GM23338 (cell line): ENCODE measurements around the gene RNU1-3. TPM values are rescaled to one million over a fixed set of nuclear protein-coding genes. Genes with fewer than 3 reads are reported as not detected.
A peak's percentile ranks its signal among the peaks of the same experiment; 100 is the strongest.

Experiments used
- ATAC-seq: fragments of 200-7000 bp; cut with Tn5 transposase; 3 replicates; pipeline ENCODE4 v1.9.1; 2020
- DNase-seq: peaks from one replicate; pipeline ENCODE4 v3.0.0-alpha.2; 2015; ENCODE audit warnings: low spot score
- H2AFZ ChIP-seq: fragments of 200-600 bp; sonication (generic); 2 replicates; pipeline ENCODE4 v1.8.0; 2016; ENCODE audit warnings: antibody characterized with exemption, mild to moderate bottlenecking, moderate library complexity
- H3F3A ChIP-seq: fragments of 200-600 bp; sonication (generic); replicated peaks from 2 replicates; pipeline ENCODE4 v1.8.0; 2017; ENCODE audit warnings: antibody characterized with exemption, mixed run types, low read depth
- H3K27ac ChIP-seq: fragments of 200-600 bp; sonication (generic); 2 replicates; pipeline ENCODE4 v1.6.1; 2016; ENCODE audit warnings: low read depth
- H3K27me3 ChIP-seq: fragments of 200-600 bp; sonication (generic); 2 replicates; pipeline ENCODE4 v1.8.0; 2016; ENCODE audit warnings: mild to moderate bottlenecking, mixed run types, moderate library complexity; ENCODE audit not compliant: insufficient read depth
- H3K36me3 ChIP-seq: fragments of 200-600 bp; sonication (generic); 2 replicates; pipeline ENCODE4 v1.8.0; 2016; ENCODE audit warnings: mild to moderate bottlenecking; ENCODE audit not compliant: insufficient read depth
- H3K4me1 ChIP-seq: fragments of 200-600 bp; sonication (generic); 2 replicates; pipeline ENCODE4 v1.8.0; 2016; ENCODE audit warnings: mild to moderate bottlenecking, moderate library complexity; ENCODE audit not compliant: insufficient read depth
- H3K4me2 ChIP-seq: fragments of 200-600 bp; sonication (generic); 2 replicates; pipeline ENCODE4 v1.7.1; 2017; ENCODE audit warnings: mixed run types
- H3K4me3 ChIP-seq: fragments of 200-600 bp; sonication (generic); 2 replicates; pipeline ENCODE4 v1.6.1; 2016; ENCODE audit warnings: mixed run types
- H3K79me2 ChIP-seq: fragments of 200-600 bp; sonication (generic); replicated peaks from 2 replicates; pipeline ENCODE4 v1.8.0; 2017; ENCODE audit warnings: mild to moderate bottlenecking; ENCODE audit not compliant: insufficient read depth
- H3K9me2 ChIP-seq: fragments of 200-600 bp; sonication (generic); 2 replicates; pipeline ENCODE4 v1.8.0; 2017; ENCODE audit not compliant: insufficient read depth
- H4K20me1 ChIP-seq: fragments of 200-600 bp; sonication (generic); replicated peaks from 2 replicates; pipeline ENCODE4 v1.8.0; 2017; ENCODE audit warnings: mild to moderate bottlenecking; ENCODE audit not compliant: insufficient read depth
- H3K27ac Mint-ChIP-seq: 2 replicates; pipeline ENCODE4 v1.8.0; 2020; ENCODE audit warnings: inconsistent platforms, mild to moderate bottlenecking, moderate library complexity, mixed read lengths
- H3K27me3 Mint-ChIP-seq: 3 replicates; pipeline ENCODE4 v1.8.0; 2022; ENCODE audit warnings: low read depth, mild to moderate bottlenecking, moderate library complexity, mixed read lengths, inconsistent platforms; ENCODE audit not compliant: insufficient read depth, poor library complexity
- H3K36me3 Mint-ChIP-seq: 3 replicates; pipeline ENCODE4 v1.8.0; 2021; ENCODE audit warnings: low read depth, mild to moderate bottlenecking, inconsistent platforms, moderate library complexity, mixed read lengths
- H3K4me1 Mint-ChIP-seq: 3 replicates; pipeline ENCODE4 v1.8.0; 2020; ENCODE audit warnings: mild to moderate bottlenecking, inconsistent platforms, mixed read lengths
- H3K4me3 Mint-ChIP-seq: 3 replicates; pipeline ENCODE4 v1.8.0; 2021; ENCODE audit warnings: moderate library complexity, mild to moderate bottlenecking, inconsistent platforms, mixed read lengths
- H3K9me3 Mint-ChIP-seq: 3 replicates; pipeline ENCODE4 v1.8.0; 2020; ENCODE audit warnings: moderate library complexity, mild to moderate bottlenecking, inconsistent platforms, mixed read lengths
- CREB1 ChIP-seq: fragments of 250-450 bp; sonication (Bioruptor Pico); IDR thresholded peaks from 2 replicates; pipeline ENCODE4 v1.5.0; 2020; ENCODE audit warnings: low read depth, mild to moderate bottlenecking, moderate library complexity
- CTCF ChIP-seq, 2 experiments: fragments of 200-600 bp in 1 of 2; sonication (generic) in 1 of 2; conservative IDR thresholded peaks; 2 replicates each; pipeline versions ENCODE4 v1.5.1 to v1.6.1; 2016 to 2017; ENCODE audit warnings: antibody characterized with exemption in 2 of 2, low read depth in 2 of 2, mild to moderate bottlenecking in 2 of 2, moderate library complexity in 1 of 2
- ETS1 ChIP-seq: IDR thresholded peaks from 2 replicates; pipeline ENCODE4 v1.6.1; 2016; ENCODE audit warnings: antibody characterized with exemption
- EZH2 ChIP-seq: fragments of 200-600 bp; sonication (generic); IDR thresholded peaks from one replicate; pipeline ENCODE4 v1.8.0; 2017; ENCODE audit warnings: antibody characterized with exemption, mild to moderate bottlenecking, low read depth; ENCODE audit not compliant: unreplicated experiment
- EZH2phosphoT487 ChIP-seq: fragments of 200-600 bp; sonication (generic); IDR thresholded peaks from one replicate; pipeline ENCODE4 v1.8.1; 2018; ENCODE audit warnings: antibody characterized with exemption; ENCODE audit not compliant: unreplicated experiment
- JUNB ChIP-seq: IDR thresholded peaks from one replicate; pipeline ENCODE4 v1.6.1; 2016; ENCODE audit warnings: antibody characterized with exemption; ENCODE audit not compliant: unreplicated experiment
- NANOG ChIP-seq: IDR thresholded peaks from 2 replicates; pipeline ENCODE4 v1.6.1; 2016; ENCODE audit warnings: antibody characterized with exemption, borderline replicate concordance
- POLR2AphosphoS5 ChIP-seq: IDR thresholded peaks from 2 replicates; pipeline ENCODE4 v1.6.1; 2016; ENCODE audit warnings: antibody characterized with exemption, low read depth
- REST ChIP-seq: IDR thresholded peaks from one replicate; pipeline ENCODE4 v1.6.1; 2018; ENCODE audit warnings: antibody characterized with exemption; ENCODE audit not compliant: unreplicated experiment
- STAT1 ChIP-seq: IDR thresholded peaks from one replicate; pipeline ENCODE4 v1.6.1; 2016; ENCODE audit warnings: antibody characterized with exemption; ENCODE audit not compliant: unreplicated experiment
- ZNF114 ChIP-seq: fragments of 250-450 bp; sonication (Bioruptor Pico); IDR thresholded peaks from 2 replicates; pipeline ENCODE4 v1.5.0; 2020; ENCODE audit warnings: mild to moderate bottlenecking, moderate library complexity
- ZNF331 ChIP-seq: fragments of 250-450 bp; sonication (Bioruptor Pico); IDR thresholded peaks from 2 replicates; pipeline ENCODE4 v1.5.0; 2020; ENCODE audit warnings: low read depth, mild to moderate bottlenecking, moderate library complexity
- ZNF462 ChIP-seq: fragments of 250-450 bp; sonication (Bioruptor Pico); IDR thresholded peaks from 2 replicates; pipeline ENCODE4 v1.5.0; 2020; ENCODE audit warnings: mild to moderate bottlenecking, moderate library complexity
- polyA plus RNA-seq: library from polyadenylated mRNA; unstranded; fragments of >200 nt; fragmentation: Nextera tagmentation; extraction: Ambion mirVana; gene quantifications from 2 replicates; pipeline ENCODE4 v1.2.1, GENCODE V29; 2016
- total RNA-seq: library from RNA; depleted of rRNA; stranded (reverse); fragments of >200 nt; shearing (Covaris generic); gene quantifications from 2 replicates; pipeline ENCODE4 v1.2.3, GENCODE V29; 2014

The RNU1-3 gene
- total and polyA plus RNA-seq, 2 experiments from 2014 or later = not detected

- no peak for TF ChIP-seq EZH2
- TF ChIP-seq ZNF114 (CRISPR knock-in tag) = no peak
- no peak for TF ChIP-seq EZH2phosphoT487
- TF ChIP-seq CREB1 (CRISPR knock-in tag) = no peak
- no peak for TF ChIP-seq STAT1
- no peak for TF ChIP-seq POLR2AphosphoS5
- no peak for TF ChIP-seq ETS1
- no peak for TF ChIP-seq CTCF (conservative IDR thresholded peaks at IDR 0.05; ENCODE audit: low read depth in 2 of 2)
- no peak for TF ChIP-seq ZNF462 (CRISPR knock-in tag)
- no peak for TF ChIP-seq ZNF331 (CRISPR knock-in tag)
- no peak for TF ChIP-seq NANOG
- no peak for TF ChIP-seq REST
- TF ChIP-seq JUNB = no peak
- H3K27me3 ChIP-seq = peaks cover 32% of the 10 kb centered on the region
- peak overlapping the region; percentile 51; the same call in 1 of the 2 replicates for H3K27ac ChIP-seq
These were observed 49.6 kb downstream of the RNU1-3 start for GRCh38 chr1:16617114-16617631.

More at GRCh38 chr1:16617114-16617631, 49.6 kb downstream of the RNU1-3 start:
- peaks cover 10% of the 10 kb centered on the region for H3F3A ChIP-seq
- H3K36me3 ChIP-seq = no peaks in the 10 kb centered on the region
- no peaks in the 10 kb centered on the region for H3K79me2 ChIP-seq
- no peaks in the 10 kb centered on the region for H3K36me3 Mint-ChIP-seq
- no peaks in the 10 kb centered on the region for H3K27me3 Mint-ChIP-seq
- no peak overlapping the region for H3K4me3 ChIP-seq
- no peaks in the 10 kb centered on the region for H3K4me1 Mint-ChIP-seq
- H3K27ac Mint-ChIP-seq = no peak overlapping the region
- H3K4me2 ChIP-seq = no peak overlapping the region
- no peaks in the 10 kb centered on the region for H3K9me2 ChIP-seq
- no peaks in the 10 kb centered on the region for H3K9me3 Mint-ChIP-seq
- H2AFZ ChIP-seq = no peak overlapping the region
- peak; percentile 47 for DNase-seq
- no peak overlapping the region for H3K4me3 Mint-ChIP-seq
- peaks cover 13% of the 10 kb centered on the region for H3K4me1 ChIP-seq
- H4K20me1 ChIP-seq = peaks cover 3% of the 10 kb centered on the region; the same call in 1 of the 2 replicates
- no peak for ATAC-seq
